KMS-11 (cell line): ENCODE results near the gene INPP5D.

Experiments used
- H2AFZ ChIP-seq: fragments of 200-600 bp; sonication (generic); 2 replicates; pipeline ENCODE4 v1.6.1; 2016; ENCODE audit warnings: antibody characterized with exemption, mixed run types, low read depth
- H3K27ac ChIP-seq: fragments of 200-600 bp; sonication (generic); 2 replicates; pipeline ENCODE4 v1.6.1; 2016; ENCODE audit warnings: mild to moderate bottlenecking, mixed run types
- H3K27me3 ChIP-seq: fragments of 200-600 bp; sonication (generic); 2 replicates; pipeline ENCODE4 v1.6.1; 2017; ENCODE audit warnings: mild to moderate bottlenecking, low read depth, mixed run types, moderate library complexity; ENCODE audit not compliant: insufficient read depth
- H3K36me3 ChIP-seq: fragments of 200-600 bp; sonication (generic); 2 replicates; pipeline ENCODE4 v1.6.1; 2017; ENCODE audit warnings: mild to moderate bottlenecking, mixed run types; ENCODE audit not compliant: insufficient read depth
- H3K4me1 ChIP-seq: fragments of 200-600 bp; sonication (generic); 2 replicates; pipeline ENCODE4 v1.6.1; 2016; ENCODE audit warnings: mild to moderate bottlenecking, low read depth, mixed run types; ENCODE audit not compliant: poor library complexity, severe bottlenecking
- H3K4me2 ChIP-seq: fragments of 200-600 bp; sonication (generic); 2 replicates; pipeline ENCODE4 v1.7.0; 2016; ENCODE audit warnings: mild to moderate bottlenecking, mixed run types
- H3K4me3 ChIP-seq: fragments of 200-600 bp; sonication (generic); IDR thresholded peaks from 2 replicates; pipeline ENCODE4 v1.6.1; 2017; ENCODE audit warnings: low read depth, low read length, mixed read lengths; ENCODE audit not compliant: insufficient read depth
- H3K79me2 ChIP-seq: fragments of 200-600 bp; sonication (generic); 2 replicates; pipeline ENCODE4 v1.6.1; 2016; ENCODE audit warnings: low read depth, mixed run types; ENCODE audit not compliant: insufficient read depth
- H3K9ac ChIP-seq: fragments of 200-600 bp; sonication (generic); 2 replicates; pipeline ENCODE4 v1.6.1; 2016; ENCODE audit warnings: mild to moderate bottlenecking, mixed run types
- H4K20me1 ChIP-seq: fragments of 200-600 bp; sonication (generic); 2 replicates; pipeline ENCODE4 v1.6.1; 2016; ENCODE audit warnings: mild to moderate bottlenecking, mixed run types; ENCODE audit not compliant: insufficient read depth
- TF ChIP-seq, protein P1 (sequence below): fragments of 200-600 bp; sonication (generic); conservative IDR thresholded peaks from 2 replicates; pipeline ENCODE4 v1.6.1; 2017; ENCODE audit warnings: low read depth, mild to moderate bottlenecking, antibody characterized with exemption, low read length, moderate library complexity, mixed read lengths

INPP5D gene

DNA sequence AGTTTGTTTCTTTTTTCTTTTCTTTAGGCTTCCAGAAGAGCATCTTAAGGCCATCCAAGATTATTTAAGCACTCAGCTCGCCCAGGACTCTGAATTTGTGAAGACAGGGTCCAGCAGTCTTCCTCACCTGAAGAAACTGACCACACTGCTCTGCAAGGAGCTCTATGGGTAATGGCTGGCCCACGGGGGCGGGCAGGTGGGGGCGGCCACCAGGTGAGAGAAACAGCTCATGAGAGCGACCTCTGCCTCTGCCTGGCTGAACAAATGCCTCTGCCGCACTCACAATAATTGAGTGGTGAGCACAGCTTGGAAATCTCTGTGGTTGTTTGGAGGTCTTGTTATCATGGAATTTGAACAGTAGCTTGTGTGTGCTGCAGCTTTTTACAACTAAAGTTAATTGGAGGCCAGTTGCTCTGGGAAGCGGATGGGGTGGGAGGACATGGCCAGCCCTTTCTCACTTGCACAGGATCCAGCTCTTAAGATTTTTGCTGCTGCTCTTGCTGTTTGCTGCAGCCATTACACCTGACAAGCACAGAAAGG, 70.4 kb downstream of the INPP5D start:
- no peak overlapping the region for H3K4me3 ChIP-seq
- H3K4me2 ChIP-seq = no peak overlapping the region
- no peak overlapping the region for H2AFZ ChIP-seq
- H3K4me1 ChIP-seq = no peaks in the 10 kb centered on the region
- H3K9ac ChIP-seq = no peak overlapping the region
- TF ChIP-seq, protein P1, sequence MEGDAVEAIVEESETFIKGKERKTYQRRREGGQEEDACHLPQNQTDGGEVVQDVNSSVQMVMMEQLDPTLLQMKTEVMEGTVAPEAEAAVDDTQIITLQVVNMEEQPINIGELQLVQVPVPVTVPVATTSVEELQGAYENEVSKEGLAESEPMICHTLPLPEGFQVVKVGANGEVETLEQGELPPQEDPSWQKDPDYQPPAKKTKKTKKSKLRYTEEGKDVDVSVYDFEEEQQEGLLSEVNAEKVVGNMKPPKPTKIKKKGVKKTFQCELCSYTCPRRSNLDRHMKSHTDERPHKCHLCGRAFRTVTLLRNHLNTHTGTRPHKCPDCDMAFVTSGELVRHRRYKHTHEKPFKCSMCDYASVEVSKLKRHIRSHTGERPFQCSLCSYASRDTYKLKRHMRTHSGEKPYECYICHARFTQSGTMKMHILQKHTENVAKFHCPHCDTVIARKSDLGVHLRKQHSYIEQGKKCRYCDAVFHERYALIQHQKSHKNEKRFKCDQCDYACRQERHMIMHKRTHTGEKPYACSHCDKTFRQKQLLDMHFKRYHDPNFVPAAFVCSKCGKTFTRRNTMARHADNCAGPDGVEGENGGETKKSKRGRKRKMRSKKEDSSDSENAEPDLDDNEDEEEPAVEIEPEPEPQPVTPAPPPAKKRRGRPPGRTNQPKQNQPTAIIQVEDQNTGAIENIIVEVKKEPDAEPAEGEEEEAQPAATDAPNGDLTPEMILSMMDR = no peak
- H4K20me1 ChIP-seq = no peaks in the 10 kb centered on the region
- no peaks in the 10 kb centered on the region for H3K27me3 ChIP-seq
- H3K36me3 ChIP-seq = no peaks in the 10 kb centered on the region
- no peaks in the 10 kb centered on the region for H3K79me2 ChIP-seq
- H3K27ac ChIP-seq = no peak overlapping the region

DNA sequence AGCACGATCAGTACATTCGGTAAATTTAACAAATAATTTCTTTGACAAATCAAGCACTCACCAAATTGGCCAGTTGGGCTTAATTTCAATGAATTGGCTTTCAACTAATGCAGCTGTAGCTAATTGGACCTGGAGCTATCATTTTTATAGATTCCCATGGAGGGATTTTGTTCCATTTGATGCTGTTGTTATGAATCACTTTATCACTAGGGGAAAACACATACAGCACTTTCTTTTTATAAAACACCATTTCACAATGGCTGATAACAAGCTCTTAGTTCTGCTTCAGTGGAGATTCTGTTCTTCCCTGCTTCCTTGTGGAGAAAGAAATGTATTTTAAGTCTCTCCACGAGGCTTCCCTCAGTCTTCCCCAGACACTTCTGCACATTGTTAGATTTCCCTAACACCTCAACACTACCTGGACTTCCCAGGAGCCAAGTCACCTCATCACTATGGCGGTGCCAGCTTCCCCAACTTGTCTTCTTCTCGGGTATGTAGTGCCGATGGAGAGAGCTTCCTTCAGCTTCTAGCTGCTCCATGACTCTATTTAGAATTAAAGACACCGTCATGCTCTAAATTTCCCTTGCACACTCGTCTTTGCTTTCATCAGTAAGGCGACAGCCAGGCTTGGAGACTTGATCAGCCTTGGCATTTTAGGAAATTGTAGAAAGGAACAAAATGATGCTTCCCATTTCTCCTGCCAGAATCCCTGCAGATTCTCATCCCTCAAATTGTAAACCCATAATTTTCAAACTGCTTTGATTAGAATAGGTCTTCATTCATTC, 72.0 kb downstream of the INPP5D start:
- Histone ChIP-seq H3K4me3 (no peak overlapping the region), H3K79me2 (no peaks in the 10 kb centered on the region), H3K9ac (no peak overlapping the region), H3K4me1 (no peaks in the 10 kb centered on the region), H4K20me1 (no peaks in the 10 kb centered on the region), H2AFZ (no peak overlapping the region), H3K4me2 (no peak overlapping the region), H3K27me3 (no peaks in the 10 kb centered on the region), H3K36me3 (no peaks in the 10 kb centered on the region), H3K27ac (no peak overlapping the region)
- TF ChIP-seq, protein P1 = no peak

DNA sequence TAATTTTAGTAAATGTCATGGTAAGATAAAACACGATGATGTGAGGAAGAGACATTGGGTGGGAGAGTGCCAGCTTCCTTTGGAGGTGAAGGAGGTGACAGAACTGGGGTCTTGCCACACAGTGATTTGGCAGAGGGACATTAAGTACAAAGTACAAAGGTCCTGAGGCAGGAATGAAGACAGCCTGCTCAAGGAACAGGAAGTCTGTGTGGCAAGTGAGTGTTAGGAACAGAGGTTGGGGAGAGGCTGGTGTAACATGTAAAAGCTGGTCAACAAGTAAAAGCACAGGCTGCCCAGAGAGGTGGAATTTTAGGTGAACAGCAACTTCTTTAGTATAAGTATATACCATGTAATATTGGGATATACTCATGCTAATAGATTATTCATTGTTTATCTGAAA, 73.1 kb downstream of the INPP5D start:
- no peaks in the 10 kb centered on the region for H4K20me1 ChIP-seq
- no peak overlapping the region for H3K27ac ChIP-seq
- no peak overlapping the region for H3K4me2 ChIP-seq
- no peak overlapping the region for H3K9ac ChIP-seq
- TF ChIP-seq, protein P1 = no peak
- H3K36me3 ChIP-seq = no peaks in the 10 kb centered on the region
- H3K4me3 ChIP-seq = no peak overlapping the region
- no peak overlapping the region for H2AFZ ChIP-seq
- no peaks in the 10 kb centered on the region for H3K4me1 ChIP-seq
- no peaks in the 10 kb centered on the region for H3K27me3 ChIP-seq
- no peaks in the 10 kb centered on the region for H3K79me2 ChIP-seq

DNA sequence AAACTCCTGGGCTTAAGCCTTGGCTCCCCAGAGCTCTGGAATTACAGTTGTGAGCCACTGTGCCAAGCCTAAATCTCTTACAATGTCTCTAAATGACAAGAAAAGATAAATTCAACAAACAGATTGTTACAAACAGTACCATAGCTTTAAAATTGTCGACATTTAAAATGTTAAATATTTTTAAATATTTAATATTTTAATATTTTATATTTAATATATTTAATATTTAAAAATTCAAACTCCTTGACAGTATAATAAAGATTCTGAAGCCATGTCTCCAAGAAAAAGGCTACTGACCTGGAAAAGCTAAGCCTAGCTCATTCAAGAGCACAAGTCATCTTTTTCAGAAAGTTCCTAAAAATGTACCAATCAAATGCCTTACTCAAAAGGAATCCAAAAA, 75.3 kb downstream of the INPP5D start:
- TF ChIP-seq, protein P1 = no peak
- no peak overlapping the region for H3K4me3 ChIP-seq
- no peak overlapping the region for H2AFZ ChIP-seq
- H3K4me2 ChIP-seq = no peak overlapping the region
- H3K4me1 ChIP-seq = no peaks in the 10 kb centered on the region
- H4K20me1 ChIP-seq = no peaks in the 10 kb centered on the region
- no peak overlapping the region for H3K27ac ChIP-seq
- H3K79me2 ChIP-seq = no peaks in the 10 kb centered on the region
- H3K9ac ChIP-seq = no peak overlapping the region
- no peaks in the 10 kb centered on the region for H3K27me3 ChIP-seq
- H3K36me3 ChIP-seq = no peaks in the 10 kb centered on the region
